HepG2 (cell line): ENCODE data around the gene METRNL. TPM values are rescaled to one million over a fixed set of nuclear protein-coding genes. Genes with fewer than 3 reads are reported as not detected.

Experiments used
- IRF9 ChIP-seq: sonication (generic); formaldehyde crosslinking; IDR thresholded peaks from 2 replicates; pipeline ENCODE4 v1.8.0; 2022; ENCODE audit warnings: missing genetic modification reagents, mild to moderate bottlenecking, borderline replicate concordance
- MTA1 ChIP-seq: sonication (generic); formaldehyde crosslinking; IDR thresholded peaks from 2 replicates; pipeline ENCODE4 v1.4.0; 2020; ENCODE audit warnings: missing genetic modification reagents, mild to moderate bottlenecking, borderline replicate concordance
- NR1H2 ChIP-seq: sonication (generic); formaldehyde crosslinking; IDR thresholded peaks from 2 replicates; pipeline ENCODE4 v1.8.1; 2022; ENCODE audit warnings: low read depth, missing genetic modification reagents, borderline replicate concordance
- RBM22 ChIP-seq: fragments of 200-400 bp; formaldehyde crosslinking; optimal IDR thresholded peaks from 2 replicates; pipeline ENCODE3; 2017; ENCODE audit warnings: mild to moderate bottlenecking, low read length, moderate library complexity
- SIN3A ChIP-seq: IDR thresholded peaks from 2 replicates; pipeline ENCODE4 v1.6.1; 2011; ENCODE audit warnings: low read depth, mild to moderate bottlenecking, control low read depth, low read length, borderline replicate concordance
- SNAI1 ChIP-seq: sonication (generic); formaldehyde crosslinking; IDR thresholded peaks from 2 replicates; pipeline ENCODE4 v1.5.0; 2020; ENCODE audit warnings: mild to moderate bottlenecking, missing genetic modification reagents, borderline replicate concordance
- ZBTB20 ChIP-seq: sonication (generic); formaldehyde crosslinking; IDR thresholded peaks from 2 replicates; pipeline ENCODE4 v1.8.1; 2023; ENCODE audit warnings: missing genetic modification reagents, low read depth, mild to moderate bottlenecking, borderline replicate concordance
- ZBTB25 ChIP-seq: IDR thresholded peaks from 2 replicates; pipeline ENCODE4 v1.6.1; 2018; ENCODE audit warnings: missing genetic modification reagents
- ZBTB38 ChIP-seq: sonication (generic); formaldehyde crosslinking; IDR thresholded peaks from 2 replicates; pipeline ENCODE4 v1.5.1; 2020; ENCODE audit warnings: mild to moderate bottlenecking, missing genetic modification reagents
- ZNF512 ChIP-seq: sonication (generic); formaldehyde crosslinking; IDR thresholded peaks from 2 replicates; pipeline ENCODE4 v1.4.0; 2020; ENCODE audit warnings: mild to moderate bottlenecking, missing genetic modification reagents
- ZNF660 ChIP-seq: sonication (generic); formaldehyde crosslinking; IDR thresholded peaks from 2 replicates; pipeline ENCODE4 v1.5.1; 2020; ENCODE audit warnings: mild to moderate bottlenecking, low read depth, missing genetic modification reagents, borderline replicate concordance
- ZNF687 ChIP-seq: sonication (generic); formaldehyde crosslinking; IDR thresholded peaks from 2 replicates; pipeline ENCODE4 v1.5.1; 2020; ENCODE audit warnings: mild to moderate bottlenecking, missing genetic modification reagents, moderate library complexity
- ZNF839 ChIP-seq: sonication (generic); formaldehyde crosslinking; IDR thresholded peaks from 2 replicates; pipeline ENCODE4 v1.4.0; 2020; ENCODE audit warnings: missing genetic modification reagents, mild to moderate bottlenecking, borderline replicate concordance
- polyA plus RNA-seq, 8 experiments: library from polyadenylated mRNA; depleted of rRNA in 3 of 8; stranded (reverse) in 7 of 8; unstranded in 1 of 8; fragments of >200 nt; fragmentation: Illumina TruSeq in 4 of 8; extraction: Trizol in 4 of 8; gene quantifications; 2 replicates each; pipeline versions ENCODE4 v1.2.1 to v1.2.3, GENCODE V29; 2011 to 2016; ENCODE audit warnings: low read depth in 4 of 8, missing spikeins in 1 of 8, mixed read lengths in 1 of 8; ENCODE audit not compliant: insufficient read depth in 1 of 8
- total RNA-seq, 5 experiments: library from RNA; depleted of rRNA; stranded (reverse); fragments of >200 nt; fragmentation: Illumina TruSeq; extraction: Trizol; gene quantifications; 2 replicates each; pipeline ENCODE4 v1.2.3, GENCODE V29; 2016; ENCODE audit warnings: low read depth in 1 of 5
- TF ChIP-seq, protein P1 (sequence below): sonication (generic); formaldehyde crosslinking; IDR thresholded peaks from 2 replicates; pipeline ENCODE4 v1.5.1; 2020; ENCODE audit warnings: mild to moderate bottlenecking, missing genetic modification reagents, borderline replicate concordance

Gene METRNL
- total and polyA plus RNA-seq, 2 of the 13 experiments (the other 11 are each of a cell fraction or from before 2014, with no cell fraction given): 0.66 to 0.84 TPM

- TF ChIP-seq ZNF512 (CRISPR knock-in tag) (peak; percentile 72; the same call in 1 of the 2 replicates), ZNF687 (CRISPR knock-in tag) (peak; percentile 99), SNAI1 (CRISPR knock-in tag) (no peak), SIN3A (peak; percentile 82; the same call in 1 of the 2 replicates), ZBTB20 (CRISPR knock-in tag) (no peak), MTA1 (CRISPR knock-in tag) (peak; percentile 67), ZBTB25 (peak; percentile 24; the same call in 1 of the 2 replicates), IRF9 (CRISPR knock-in tag) (peak; percentile 78), ZNF660 (CRISPR knock-in tag) (no peak), NR1H2 (0 out of 2 replicates have a peak, but pooled peaks have one; percentile 84), ZNF839 (CRISPR knock-in tag) (peak; percentile 67; the same call in 1 of the 2 replicates), ZBTB38 (CRISPR knock-in tag) (peak; percentile 45; the same call in 1 of the 2 replicates), RBM22 (no peak)
- TF ChIP-seq, protein P1, sequence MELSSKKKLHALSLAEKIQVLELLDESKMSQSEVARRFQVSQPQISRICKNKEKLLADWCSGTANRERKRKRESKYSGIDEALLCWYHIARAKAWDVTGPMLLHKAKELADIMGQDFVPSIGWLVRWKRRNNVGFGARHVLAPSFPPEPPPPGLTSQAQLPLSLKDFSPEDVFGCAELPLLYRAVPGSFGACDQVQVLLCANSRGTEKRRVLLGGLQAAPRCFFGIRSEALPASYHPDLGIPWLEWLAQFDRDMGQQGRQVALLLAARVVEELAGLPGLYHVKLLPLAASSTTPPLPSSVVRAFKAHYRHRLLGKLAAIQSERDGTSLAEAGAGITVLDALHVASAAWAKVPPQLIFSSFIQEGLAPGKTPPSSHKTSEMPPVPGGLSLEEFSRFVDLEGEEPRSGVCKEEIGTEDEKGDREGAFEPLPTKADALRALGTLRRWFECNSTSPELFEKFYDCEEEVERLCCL (CRISPR knock-in tag): no peak; the same call in 1 of the 2 replicates
Measured at GRCh38 chr17:83051396-83052240, 27.8 kb upstream of the METRNL start (continued).
